GM12878 (cell line): ENCODE results near the gene HYPK. TPM values are rescaled to one million over a fixed set of nuclear protein-coding genes. Genes with fewer than 3 reads are reported as not detected.

Source experiments
- BCL11A ChIP-seq: IDR thresholded peaks from 2 replicates; pipeline ENCODE4 v1.6.1; 2011; ENCODE audit warnings: low read depth, low read length
- JUNB ChIP-seq: IDR thresholded peaks from 2 replicates; pipeline ENCODE4 v1.6.1; 2016; ENCODE audit warnings: antibody characterized with exemption, mild to moderate bottlenecking
- LARP7 ChIP-seq: fragments of 450-650 bp; IDR thresholded peaks from 2 replicates; pipeline ENCODE4 v1.6.1; 2017; ENCODE audit warnings: mild to moderate bottlenecking
- MEF2B ChIP-seq: fragments of 450-650 bp; IDR thresholded peaks from 2 replicates; pipeline ENCODE4 v1.6.1; 2018; ENCODE audit warnings: mild to moderate bottlenecking, moderate library complexity; ENCODE audit not compliant: partially characterized antibody, poor library complexity, severe bottlenecking
- MTA3 ChIP-seq: IDR thresholded peaks from 2 replicates; pipeline ENCODE4 v1.6.1; 2012; ENCODE audit warnings: low read length, inconsistent platforms, borderline replicate concordance
- MYB ChIP-seq: fragments of 150-350 bp; IDR thresholded peaks from 2 replicates; pipeline ENCODE4 v1.6.1; 2014; ENCODE audit warnings: mild to moderate bottlenecking, low read depth, low read length, borderline replicate concordance
- RBBP5 ChIP-seq: fragments of 200-600 bp; sonication (generic); conservative IDR thresholded peaks from 2 replicates; pipeline ENCODE4 v1.6.1; 2016
- TCF7 ChIP-seq: IDR thresholded peaks from 2 replicates; pipeline ENCODE4 v1.6.1; 2014; ENCODE audit warnings: antibody characterized with exemption, borderline replicate concordance
- ZNF274 ChIP-seq: IDR thresholded peaks from one replicate; pipeline ENCODE4 v1.8.0; 2011; ENCODE audit not compliant: insufficient read length, insufficient read depth
- ZNF384 ChIP-seq: IDR thresholded peaks from 2 replicates; pipeline ENCODE4 v1.6.1; 2012; ENCODE audit warnings: low read depth, mild to moderate bottlenecking, low read length, improper control_type of control experiment, borderline replicate concordance
- ZNF622 ChIP-seq: fragments of 450-650 bp; IDR thresholded peaks from 2 replicates; pipeline ENCODE4 v1.6.1; 2017; ENCODE audit warnings: mild to moderate bottlenecking, inconsistent platforms
- polyA plus RNA-seq, 11 experiments: library from polyadenylated mRNA; depleted of rRNA in 4 of 11; unstranded in 6 of 11; stranded (reverse) in 5 of 11; fragments of >200 nt; fragmentation: Nextera tagmentation in 4 of 11; fragmentation: Illumina TruSeq in 1 of 11; extraction: Ambion mirVana in 4 of 11; extraction: Trizol in 1 of 11; gene quantifications; 1 replicate in 1 of 11; 2 replicates in 10 of 11; pipeline versions ENCODE4 v1.2.1 to v1.2.3, GENCODE V29; 2011 to 2016; ENCODE audit warnings: inconsistent platforms in 2 of 11, missing spikeins in 2 of 11, low read depth in 1 of 11
- total RNA-seq, 4 experiments: library from RNA; depleted of rRNA in 3 of 4; stranded (reverse); fragments of >200 nt in 3 of 4; fragmentation: Illumina TruSeq in 1 of 4; extraction: Trizol in 1 of 4; gene quantifications; 2 replicates each; pipeline versions ENCODE4 v1.2.1 to v1.2.3, GENCODE V29; 2013 to 2021
- TF ChIP-seq, protein P1 (sequence below): fragments of 450-650 bp; IDR thresholded peaks from 2 replicates; pipeline ENCODE4 v1.6.1; 2017; ENCODE audit warnings: mild to moderate bottlenecking, moderate library complexity
- TF ChIP-seq, protein P2 (sequence below), 3 experiments: IDR thresholded peaks in 2 of 3; conservative IDR thresholded peaks in 1 of 3; 2 replicates each; pipeline ENCODE4 v1.5.1; 2011; ENCODE audit warnings: low read depth in 3 of 3, low read length in 3 of 3, mild to moderate bottlenecking in 3 of 3, control low read depth in 2 of 3, moderate library complexity in 2 of 3, inconsistent platforms in 1 of 3, mixed read lengths in 1 of 3; ENCODE audit not compliant: control insufficient read depth in 2 of 3, insufficient read depth in 1 of 3; ENCODE audit errors: extremely low read depth in 1 of 3
- TF ChIP-seq, protein P3 (sequence below): IDR thresholded peaks from 2 replicates; pipeline ENCODE4 v1.6.1; 2012; ENCODE audit warnings: improper control_type of control experiment, low read depth, low read length; ENCODE audit not compliant: insufficient replicate concordance
- TF ChIP-seq, protein P4 (sequence below): IDR thresholded peaks from 2 replicates; pipeline ENCODE4 v1.6.1; 2012; ENCODE audit warnings: mild to moderate bottlenecking, low read depth, low read length

The HYPK gene
- total and polyA plus RNA-seq, 10 of the 15 experiments (the other 5 are each of a cell fraction or from before 2014, with no cell fraction given): 8.0 to 38.4 (median 17.5) TPM

DNA sequence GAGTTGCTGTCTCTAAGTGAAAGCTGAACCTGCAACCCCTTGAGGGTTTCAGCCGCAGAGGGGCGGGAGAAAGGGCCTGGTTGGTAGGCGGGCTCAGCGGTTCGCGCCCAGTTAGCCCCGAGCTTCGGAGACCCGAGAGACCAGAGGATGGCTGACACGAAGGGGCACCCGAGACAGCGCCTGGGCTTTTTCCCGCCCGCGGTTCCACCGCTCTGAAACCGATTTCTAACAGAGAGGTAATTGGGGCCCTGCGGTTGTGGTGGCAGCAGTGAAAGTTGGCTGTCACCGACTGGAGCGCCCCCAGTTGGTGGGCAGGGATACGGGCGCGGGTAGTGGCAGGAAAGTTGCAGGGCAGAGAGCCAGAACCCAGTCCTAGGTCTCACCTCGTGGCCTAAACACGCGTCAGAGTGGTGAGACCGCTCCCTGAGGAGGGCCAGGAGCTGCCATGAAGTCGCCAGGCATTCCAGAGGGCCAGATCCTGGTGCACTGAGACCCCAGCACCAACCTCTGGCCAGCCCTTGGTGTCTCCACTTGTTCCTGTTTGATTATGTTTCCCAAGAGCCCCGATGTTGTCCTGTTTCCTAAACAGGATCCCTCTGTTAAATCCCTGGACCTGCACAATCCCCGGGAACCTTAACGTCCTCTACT, 23.0 kb upstream of the HYPK start (continued):
- TF ChIP-seq, protein P1, sequence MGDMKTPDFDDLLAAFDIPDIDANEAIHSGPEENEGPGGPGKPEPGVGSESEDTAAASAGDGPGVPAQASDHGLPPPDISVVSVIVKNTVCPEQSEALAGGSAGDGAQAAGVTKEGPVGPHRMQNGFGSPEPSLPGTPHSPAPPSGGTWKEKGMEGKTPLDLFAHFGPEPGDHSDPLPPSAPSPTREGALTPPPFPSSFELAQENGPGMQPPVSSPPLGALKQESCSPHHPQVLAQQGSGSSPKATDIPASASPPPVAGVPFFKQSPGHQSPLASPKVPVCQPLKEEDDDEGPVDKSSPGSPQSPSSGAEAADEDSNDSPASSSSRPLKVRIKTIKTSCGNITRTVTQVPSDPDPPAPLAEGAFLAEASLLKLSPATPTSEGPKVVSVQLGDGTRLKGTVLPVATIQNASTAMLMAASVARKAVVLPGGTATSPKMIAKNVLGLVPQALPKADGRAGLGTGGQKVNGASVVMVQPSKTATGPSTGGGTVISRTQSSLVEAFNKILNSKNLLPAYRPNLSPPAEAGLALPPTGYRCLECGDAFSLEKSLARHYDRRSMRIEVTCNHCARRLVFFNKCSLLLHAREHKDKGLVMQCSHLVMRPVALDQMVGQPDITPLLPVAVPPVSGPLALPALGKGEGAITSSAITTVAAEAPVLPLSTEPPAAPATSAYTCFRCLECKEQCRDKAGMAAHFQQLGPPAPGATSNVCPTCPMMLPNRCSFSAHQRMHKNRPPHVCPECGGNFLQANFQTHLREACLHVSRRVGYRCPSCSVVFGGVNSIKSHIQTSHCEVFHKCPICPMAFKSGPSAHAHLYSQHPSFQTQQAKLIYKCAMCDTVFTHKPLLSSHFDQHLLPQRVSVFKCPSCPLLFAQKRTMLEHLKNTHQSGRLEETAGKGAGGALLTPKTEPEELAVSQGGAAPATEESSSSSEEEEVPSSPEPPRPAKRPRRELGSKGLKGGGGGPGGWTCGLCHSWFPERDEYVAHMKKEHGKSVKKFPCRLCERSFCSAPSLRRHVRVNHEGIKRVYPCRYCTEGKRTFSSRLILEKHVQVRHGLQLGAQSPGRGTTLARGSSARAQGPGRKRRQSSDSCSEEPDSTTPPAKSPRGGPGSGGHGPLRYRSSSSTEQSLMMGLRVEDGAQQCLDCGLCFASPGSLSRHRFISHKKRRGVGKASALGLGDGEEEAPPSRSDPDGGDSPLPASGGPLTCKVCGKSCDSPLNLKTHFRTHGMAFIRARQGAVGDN: no peak
- TF ChIP-seq TCF7 (no peak), MEF2B (peak; percentile 77), MYB (no peak), ZNF384 (no peak), ZNF622 (no peak), LARP7 (peak; percentile 71), RBBP5 (no peak), JUNB (no peak), MTA3 (peak; percentile 58; the same call in 1 of the 2 replicates), ZNF274 (no peak), BCL11A (peak; percentile 76; the same call in 1 of the 2 replicates)
- TF ChIP-seq, protein P2, sequence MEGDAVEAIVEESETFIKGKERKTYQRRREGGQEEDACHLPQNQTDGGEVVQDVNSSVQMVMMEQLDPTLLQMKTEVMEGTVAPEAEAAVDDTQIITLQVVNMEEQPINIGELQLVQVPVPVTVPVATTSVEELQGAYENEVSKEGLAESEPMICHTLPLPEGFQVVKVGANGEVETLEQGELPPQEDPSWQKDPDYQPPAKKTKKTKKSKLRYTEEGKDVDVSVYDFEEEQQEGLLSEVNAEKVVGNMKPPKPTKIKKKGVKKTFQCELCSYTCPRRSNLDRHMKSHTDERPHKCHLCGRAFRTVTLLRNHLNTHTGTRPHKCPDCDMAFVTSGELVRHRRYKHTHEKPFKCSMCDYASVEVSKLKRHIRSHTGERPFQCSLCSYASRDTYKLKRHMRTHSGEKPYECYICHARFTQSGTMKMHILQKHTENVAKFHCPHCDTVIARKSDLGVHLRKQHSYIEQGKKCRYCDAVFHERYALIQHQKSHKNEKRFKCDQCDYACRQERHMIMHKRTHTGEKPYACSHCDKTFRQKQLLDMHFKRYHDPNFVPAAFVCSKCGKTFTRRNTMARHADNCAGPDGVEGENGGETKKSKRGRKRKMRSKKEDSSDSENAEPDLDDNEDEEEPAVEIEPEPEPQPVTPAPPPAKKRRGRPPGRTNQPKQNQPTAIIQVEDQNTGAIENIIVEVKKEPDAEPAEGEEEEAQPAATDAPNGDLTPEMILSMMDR (IDR thresholded peaks at IDR 0.05 in 2 of 3, conservative IDR thresholded peaks at IDR 0.05 in 1 of 3; ENCODE audit: control insufficient read depth in 2 of 3, extremely low read depth in 1 of 3, insufficient read depth in 1 of 3, low read depth in 3 of 3, low read length in 3 of 3): peak; percentile 74 to 78 (median 75)
- TF ChIP-seq, protein P3, sequence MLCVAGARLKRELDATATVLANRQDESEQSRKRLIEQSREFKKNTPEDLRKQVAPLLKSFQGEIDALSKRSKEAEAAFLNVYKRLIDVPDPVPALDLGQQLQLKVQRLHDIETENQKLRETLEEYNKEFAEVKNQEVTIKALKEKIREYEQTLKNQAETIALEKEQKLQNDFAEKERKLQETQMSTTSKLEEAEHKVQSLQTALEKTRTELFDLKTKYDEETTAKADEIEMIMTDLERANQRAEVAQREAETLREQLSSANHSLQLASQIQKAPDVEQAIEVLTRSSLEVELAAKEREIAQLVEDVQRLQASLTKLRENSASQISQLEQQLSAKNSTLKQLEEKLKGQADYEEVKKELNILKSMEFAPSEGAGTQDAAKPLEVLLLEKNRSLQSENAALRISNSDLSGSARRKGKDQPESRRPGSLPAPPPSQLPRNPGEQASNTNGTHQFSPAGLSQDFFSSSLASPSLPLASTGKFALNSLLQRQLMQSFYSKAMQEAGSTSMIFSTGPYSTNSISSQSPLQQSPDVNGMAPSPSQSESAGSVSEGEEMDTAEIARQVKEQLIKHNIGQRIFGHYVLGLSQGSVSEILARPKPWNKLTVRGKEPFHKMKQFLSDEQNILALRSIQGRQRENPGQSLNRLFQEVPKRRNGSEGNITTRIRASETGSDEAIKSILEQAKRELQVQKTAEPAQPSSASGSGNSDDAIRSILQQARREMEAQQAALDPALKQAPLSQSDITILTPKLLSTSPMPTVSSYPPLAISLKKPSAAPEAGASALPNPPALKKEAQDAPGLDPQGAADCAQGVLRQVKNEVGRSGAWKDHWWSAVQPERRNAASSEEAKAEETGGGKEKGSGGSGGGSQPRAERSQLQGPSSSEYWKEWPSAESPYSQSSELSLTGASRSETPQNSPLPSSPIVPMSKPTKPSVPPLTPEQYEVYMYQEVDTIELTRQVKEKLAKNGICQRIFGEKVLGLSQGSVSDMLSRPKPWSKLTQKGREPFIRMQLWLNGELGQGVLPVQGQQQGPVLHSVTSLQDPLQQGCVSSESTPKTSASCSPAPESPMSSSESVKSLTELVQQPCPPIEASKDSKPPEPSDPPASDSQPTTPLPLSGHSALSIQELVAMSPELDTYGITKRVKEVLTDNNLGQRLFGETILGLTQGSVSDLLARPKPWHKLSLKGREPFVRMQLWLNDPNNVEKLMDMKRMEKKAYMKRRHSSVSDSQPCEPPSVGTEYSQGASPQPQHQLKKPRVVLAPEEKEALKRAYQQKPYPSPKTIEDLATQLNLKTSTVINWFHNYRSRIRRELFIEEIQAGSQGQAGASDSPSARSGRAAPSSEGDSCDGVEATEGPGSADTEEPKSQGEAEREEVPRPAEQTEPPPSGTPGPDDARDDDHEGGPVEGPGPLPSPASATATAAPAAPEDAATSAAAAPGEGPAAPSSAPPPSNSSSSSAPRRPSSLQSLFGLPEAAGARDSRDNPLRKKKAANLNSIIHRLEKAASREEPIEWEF: no peak
- TF ChIP-seq, protein P4, sequence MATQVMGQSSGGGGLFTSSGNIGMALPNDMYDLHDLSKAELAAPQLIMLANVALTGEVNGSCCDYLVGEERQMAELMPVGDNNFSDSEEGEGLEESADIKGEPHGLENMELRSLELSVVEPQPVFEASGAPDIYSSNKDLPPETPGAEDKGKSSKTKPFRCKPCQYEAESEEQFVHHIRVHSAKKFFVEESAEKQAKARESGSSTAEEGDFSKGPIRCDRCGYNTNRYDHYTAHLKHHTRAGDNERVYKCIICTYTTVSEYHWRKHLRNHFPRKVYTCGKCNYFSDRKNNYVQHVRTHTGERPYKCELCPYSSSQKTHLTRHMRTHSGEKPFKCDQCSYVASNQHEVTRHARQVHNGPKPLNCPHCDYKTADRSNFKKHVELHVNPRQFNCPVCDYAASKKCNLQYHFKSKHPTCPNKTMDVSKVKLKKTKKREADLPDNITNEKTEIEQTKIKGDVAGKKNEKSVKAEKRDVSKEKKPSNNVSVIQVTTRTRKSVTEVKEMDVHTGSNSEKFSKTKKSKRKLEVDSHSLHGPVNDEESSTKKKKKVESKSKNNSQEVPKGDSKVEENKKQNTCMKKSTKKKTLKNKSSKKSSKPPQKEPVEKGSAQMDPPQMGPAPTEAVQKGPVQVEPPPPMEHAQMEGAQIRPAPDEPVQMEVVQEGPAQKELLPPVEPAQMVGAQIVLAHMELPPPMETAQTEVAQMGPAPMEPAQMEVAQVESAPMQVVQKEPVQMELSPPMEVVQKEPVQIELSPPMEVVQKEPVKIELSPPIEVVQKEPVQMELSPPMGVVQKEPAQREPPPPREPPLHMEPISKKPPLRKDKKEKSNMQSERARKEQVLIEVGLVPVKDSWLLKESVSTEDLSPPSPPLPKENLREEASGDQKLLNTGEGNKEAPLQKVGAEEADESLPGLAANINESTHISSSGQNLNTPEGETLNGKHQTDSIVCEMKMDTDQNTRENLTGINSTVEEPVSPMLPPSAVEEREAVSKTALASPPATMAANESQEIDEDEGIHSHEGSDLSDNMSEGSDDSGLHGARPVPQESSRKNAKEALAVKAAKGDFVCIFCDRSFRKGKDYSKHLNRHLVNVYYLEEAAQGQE: no peak
